Esophagus muscularis mucosa (tissue), 4 donors: ENCODE data around the gene NFIB. TPM values are rescaled to one million over a fixed set of nuclear protein-coding genes. Genes with fewer than 3 reads are reported as not detected.

ENCODE experiments used
- DNase-seq: peaks from one replicate; pipeline ENCODE4 v3.0.0-alpha.2; 2017; ENCODE audit errors: extremely low spot score
- H3K27ac ChIP-seq, 4 donors: fragments of 200-600 bp; sonication (generic); replicated peaks in 1 of 4; 1 replicate in 3 of 4; 2 replicates in 1 of 4; pipeline ENCODE4 v1.5.1; 2016 to 2019; ENCODE audit warnings: mild to moderate bottlenecking in 1 of 4
- H3K27me3 ChIP-seq, 4 donors: fragments of 200-600 bp; sonication (generic); one replicate each; pipeline versions ENCODE4 v1.5.1 to v1.6.0; 2016 to 2019
- H3K36me3 ChIP-seq, 4 donors: fragments of 200-600 bp; sonication (generic); one replicate each; pipeline ENCODE4 v1.5.1; 2016 to 2019
- H3K4me1 ChIP-seq, 4 donors: fragments of 200-600 bp; sonication (generic); one replicate each; pipeline ENCODE4 v1.5.1; 2016 to 2019
- H3K4me3 ChIP-seq, 4 donors: fragments of 200-600 bp; sonication (generic); 1 replicate in 2 of 4; 2 replicates in 2 of 4; pipeline ENCODE4 v1.5.1; 2016 to 2019; ENCODE audit warnings: mild to moderate bottlenecking in 4 of 4, moderate library complexity in 1 of 4
- H3K9me3 ChIP-seq, 4 donors: fragments of 200-600 bp; sonication (generic); 1 replicate in 3 of 4; 2 replicates in 1 of 4; pipeline ENCODE4 v1.5.1; 2016 to 2019
- EP300 ChIP-seq: sonication (generic); formaldehyde crosslinking; IDR thresholded peaks from one replicate; pipeline ENCODE4 v1.6.1; 2017; ENCODE audit warnings: antibody characterized with exemption
- POLR2A ChIP-seq: fragments of 450-650 bp; IDR thresholded peaks from one replicate; pipeline ENCODE4 v1.6.1; 2017; ENCODE audit warnings: antibody characterized with exemption, moderate library complexity, mild to moderate bottlenecking, low read depth
- POLR2AphosphoS5 ChIP-seq, 2 donors: sonication (generic); formaldehyde crosslinking; IDR thresholded peaks; one replicate each; pipeline ENCODE4 v1.6.1; 2017; ENCODE audit warnings: antibody characterized with exemption in 2 of 2
- WGBS: methylation state at CpG from one replicate; pipeline ENCODE4 v1.1.5; 2018; 5-methylcytosine and 5-hydroxymethylcytosine counted together
- intact Hi-C: fragments of 100-400 bp; cut with DNase I; formaldehyde crosslinking; loops from one replicate; pipeline ENCODE4 v1.15.1; 2023
- total RNA-seq, 4 donors: library from RNA; depleted of rRNA; stranded (reverse); fragments of >200 nt; gene quantifications; one replicate each; pipeline versions ENCODE4 v1.1.0 to v1.2.1, GENCODE V29; 2016
- TF ChIP-seq, protein P1 (sequence below), 3 experiments: fragments of 200-600 bp in 2 of 3; fragments of 450-650 bp in 1 of 3; sonication (generic) in 2 of 3; IDR thresholded peaks; one replicate each; pipeline ENCODE4 v1.5.1; 2017 to 2019; ENCODE audit warnings: antibody characterized with exemption in 3 of 3, mild to moderate bottlenecking in 2 of 3, moderate library complexity in 1 of 3

The NFIB gene
- total RNA-seq, 4 donors from 2014 or later, result 38.1 to 64.4 (median 55.8) TPM

DNA sequence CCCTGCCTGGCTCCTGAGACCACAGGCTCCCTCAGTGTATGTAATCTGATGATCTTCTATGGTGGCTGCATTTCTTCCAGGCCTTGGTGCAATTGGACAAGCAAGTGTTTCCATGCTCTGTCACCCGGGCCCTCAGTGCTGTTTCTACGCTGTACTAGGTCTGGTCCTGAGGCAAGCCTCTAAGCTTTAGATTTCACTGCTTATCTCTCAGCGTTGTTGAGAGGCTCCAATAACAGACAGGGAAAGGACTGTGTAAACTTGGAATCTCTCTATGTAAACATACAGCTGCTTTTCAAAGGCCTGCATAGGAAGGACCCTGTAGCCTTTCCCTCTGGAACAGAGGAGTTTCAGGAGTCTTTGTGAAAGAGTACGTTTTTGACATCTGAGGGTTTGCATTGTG is 38.6 kb upstream of the NFIB start:
- H3K27ac ChIP-seq, result peak overlapping the region; percentile 50 to 67 (median 62)
- H3K4me1 ChIP-seq, result peaks cover 43 to 71% (median 61%) of the 10 kb centered on the region in 4 donors
- 77% methylated on average over 4 of the region's 4 CpGs for WGBS
- TF ChIP-seq POLR2A, result no peak
- H3K36me3 ChIP-seq, result no peaks in the 10 kb centered on the region
- H3K27me3 ChIP-seq, result peaks cover 0 to 29% (median 10%) of the 10 kb centered on the region in 4 donors
- no peak for DNase-seq
- intact Hi-C loops, result loop anchor here (2.0 to 5.0 kb wide), 4 partner anchors 35 to 1000 kb away; no protein-coding TSS in a partner anchor
- peak overlapping the region in 2 of 4 donors; percentile 1 to 23 for H3K4me3 ChIP-seq
- no peaks in the 10 kb centered on the region for H3K9me3 ChIP-seq

DNA sequence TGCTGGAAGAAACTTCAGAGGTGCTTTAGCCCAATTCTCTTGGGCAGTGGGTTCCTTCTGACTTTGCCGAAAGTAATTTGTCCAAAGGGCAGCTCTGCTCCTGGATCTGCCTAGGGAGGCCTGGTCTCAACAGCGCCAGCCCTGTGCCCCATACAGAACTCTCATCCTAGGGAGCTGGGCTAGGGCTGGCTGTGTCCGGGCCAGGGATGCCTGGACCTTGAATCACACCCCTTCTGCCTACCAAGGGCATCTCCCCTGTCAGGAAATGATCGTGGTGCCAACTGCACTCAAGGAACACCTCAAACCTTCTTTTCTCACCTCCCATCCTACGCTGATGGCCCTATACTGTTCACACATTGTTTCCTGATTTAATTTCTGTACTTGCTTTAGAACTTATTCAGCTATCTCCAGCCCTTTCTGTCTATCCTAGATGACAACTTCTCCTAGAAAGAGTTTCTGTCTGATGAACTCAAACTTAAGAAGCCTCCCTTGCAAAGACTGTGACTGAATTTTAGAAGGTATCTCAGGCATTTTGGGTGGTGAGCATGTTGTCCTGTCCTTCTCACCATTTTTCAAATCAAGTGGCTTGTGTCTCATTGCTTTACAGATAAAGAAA is 37.4 kb upstream of the NFIB start:
- H3K36me3 ChIP-seq, result no peaks in the 10 kb centered on the region
- H3K27me3 ChIP-seq, result peaks cover 0 to 41% (median 18%) of the 10 kb centered on the region in 4 donors
- H3K27ac ChIP-seq, result peak overlapping the region; percentile 67 to 83 (median 74)
- 88% methylated on average over 2 of the region's 5 CpGs for WGBS
- TF ChIP-seq POLR2AphosphoS5 (IDR thresholded peaks at IDR 0.05), result no peak
- no peak for TF ChIP-seq EP300
- no peak for TF ChIP-seq POLR2A
- TF ChIP-seq, protein P1, sequence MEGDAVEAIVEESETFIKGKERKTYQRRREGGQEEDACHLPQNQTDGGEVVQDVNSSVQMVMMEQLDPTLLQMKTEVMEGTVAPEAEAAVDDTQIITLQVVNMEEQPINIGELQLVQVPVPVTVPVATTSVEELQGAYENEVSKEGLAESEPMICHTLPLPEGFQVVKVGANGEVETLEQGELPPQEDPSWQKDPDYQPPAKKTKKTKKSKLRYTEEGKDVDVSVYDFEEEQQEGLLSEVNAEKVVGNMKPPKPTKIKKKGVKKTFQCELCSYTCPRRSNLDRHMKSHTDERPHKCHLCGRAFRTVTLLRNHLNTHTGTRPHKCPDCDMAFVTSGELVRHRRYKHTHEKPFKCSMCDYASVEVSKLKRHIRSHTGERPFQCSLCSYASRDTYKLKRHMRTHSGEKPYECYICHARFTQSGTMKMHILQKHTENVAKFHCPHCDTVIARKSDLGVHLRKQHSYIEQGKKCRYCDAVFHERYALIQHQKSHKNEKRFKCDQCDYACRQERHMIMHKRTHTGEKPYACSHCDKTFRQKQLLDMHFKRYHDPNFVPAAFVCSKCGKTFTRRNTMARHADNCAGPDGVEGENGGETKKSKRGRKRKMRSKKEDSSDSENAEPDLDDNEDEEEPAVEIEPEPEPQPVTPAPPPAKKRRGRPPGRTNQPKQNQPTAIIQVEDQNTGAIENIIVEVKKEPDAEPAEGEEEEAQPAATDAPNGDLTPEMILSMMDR (IDR thresholded peaks at IDR 0.05), result no peak
- intact Hi-C loops, result loop anchor here (5.0 kb wide), 3 partner anchors 34 to 999 kb away; no protein-coding TSS in a partner anchor
- DNase-seq, result peak; percentile 64
- peaks cover 45 to 81% (median 73%) of the 10 kb centered on the region in 4 donors for H3K4me1 ChIP-seq
- no peak overlapping the region for H3K4me3 ChIP-seq
- no peaks in the 10 kb centered on the region for H3K9me3 ChIP-seq

DNA sequence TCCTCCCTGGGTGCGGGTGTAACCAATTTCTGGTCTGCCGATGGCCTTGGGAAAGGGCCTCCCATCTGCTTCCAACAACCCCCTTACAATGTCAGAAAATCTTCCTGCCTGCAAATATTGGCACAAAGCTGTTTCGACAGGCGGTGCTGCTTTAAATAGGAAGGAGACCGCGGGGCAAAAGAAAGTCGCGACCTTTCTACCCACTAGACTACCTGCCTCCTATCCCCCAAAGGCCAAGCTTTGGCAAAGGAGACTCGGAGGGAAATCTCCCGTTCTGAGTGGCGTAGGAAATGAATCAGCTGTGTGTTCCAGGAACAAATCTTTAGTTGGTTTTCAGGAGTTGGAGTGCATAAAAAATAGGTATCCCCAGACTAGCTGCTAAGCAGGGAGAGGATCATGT is 36.8 kb upstream of the NFIB start:
- Histone ChIP-seq H3K9me3 (no peaks in the 10 kb centered on the region), H3K4me1 (peaks cover 45 to 80% (median 79%) of the 10 kb centered on the region in 4 donors), H3K27me3 (peaks cover 0 to 46% (median 23%) of the 10 kb centered on the region in 4 donors), H3K4me3 (peak overlapping the region; percentile 53 to 66 (median 61)), H3K36me3 (no peaks in the 10 kb centered on the region), H3K27ac (peak overlapping the region; percentile 67 to 83 (median 74))
- DNase-seq, result peak; percentile 75
- intact Hi-C loops, result loop anchor here (5.0 kb wide), 3 partner anchors 33 to 998 kb away; no protein-coding TSS in a partner anchor
- 60% methylated on average over 11 of the region's 11 CpGs for WGBS
- peak; percentile 9 to 43 for TF ChIP-seq POLR2AphosphoS5 (IDR thresholded peaks at IDR 0.05)
- TF ChIP-seq POLR2A, result no peak

DNA sequence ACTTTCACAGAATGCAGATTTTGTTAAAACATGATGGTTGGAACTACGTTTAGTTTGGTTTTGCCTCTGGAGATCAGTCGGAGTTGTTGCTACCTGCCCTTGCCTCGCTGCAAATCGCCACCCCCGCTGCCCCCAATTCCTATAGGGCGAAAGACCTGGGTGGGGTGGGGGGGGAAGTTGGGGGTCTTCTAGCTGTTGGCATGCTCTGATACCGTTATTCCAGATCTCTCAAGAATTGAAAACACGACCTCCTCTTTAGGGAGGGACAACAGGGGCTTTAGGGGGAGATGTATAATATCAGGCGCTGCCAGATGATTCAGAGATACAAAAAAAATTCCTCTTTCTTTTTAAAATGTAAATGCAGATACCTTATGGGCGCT is 36.4 kb upstream of the NFIB start:
- 61% methylated on average over 10 of the region's 10 CpGs for WGBS
- H3K27me3 ChIP-seq, result peaks cover 0 to 50% (median 27%) of the 10 kb centered on the region in 4 donors
- intact Hi-C loops, result loop anchor here (5.0 kb wide), 3 partner anchors 33 to 998 kb away; no protein-coding TSS in a partner anchor
- H3K9me3 ChIP-seq, result no peaks in the 10 kb centered on the region
- DNase-seq, result peak; percentile 60
- no peaks in the 10 kb centered on the region for H3K36me3 ChIP-seq
- peaks cover 45 to 83% (median 83%) of the 10 kb centered on the region in 4 donors for H3K4me1 ChIP-seq
- peak overlapping the region; percentile 67 to 83 (median 74) for H3K27ac ChIP-seq
- H3K4me3 ChIP-seq, result peak overlapping the region; percentile 53 to 66 (median 61)
- TF ChIP-seq, protein P1 (IDR thresholded peaks at IDR 0.05), result no peak
- TF ChIP-seq POLR2AphosphoS5 (IDR thresholded peaks at IDR 0.05) (no peak), EP300 (no peak), POLR2A (no peak)

DNA sequence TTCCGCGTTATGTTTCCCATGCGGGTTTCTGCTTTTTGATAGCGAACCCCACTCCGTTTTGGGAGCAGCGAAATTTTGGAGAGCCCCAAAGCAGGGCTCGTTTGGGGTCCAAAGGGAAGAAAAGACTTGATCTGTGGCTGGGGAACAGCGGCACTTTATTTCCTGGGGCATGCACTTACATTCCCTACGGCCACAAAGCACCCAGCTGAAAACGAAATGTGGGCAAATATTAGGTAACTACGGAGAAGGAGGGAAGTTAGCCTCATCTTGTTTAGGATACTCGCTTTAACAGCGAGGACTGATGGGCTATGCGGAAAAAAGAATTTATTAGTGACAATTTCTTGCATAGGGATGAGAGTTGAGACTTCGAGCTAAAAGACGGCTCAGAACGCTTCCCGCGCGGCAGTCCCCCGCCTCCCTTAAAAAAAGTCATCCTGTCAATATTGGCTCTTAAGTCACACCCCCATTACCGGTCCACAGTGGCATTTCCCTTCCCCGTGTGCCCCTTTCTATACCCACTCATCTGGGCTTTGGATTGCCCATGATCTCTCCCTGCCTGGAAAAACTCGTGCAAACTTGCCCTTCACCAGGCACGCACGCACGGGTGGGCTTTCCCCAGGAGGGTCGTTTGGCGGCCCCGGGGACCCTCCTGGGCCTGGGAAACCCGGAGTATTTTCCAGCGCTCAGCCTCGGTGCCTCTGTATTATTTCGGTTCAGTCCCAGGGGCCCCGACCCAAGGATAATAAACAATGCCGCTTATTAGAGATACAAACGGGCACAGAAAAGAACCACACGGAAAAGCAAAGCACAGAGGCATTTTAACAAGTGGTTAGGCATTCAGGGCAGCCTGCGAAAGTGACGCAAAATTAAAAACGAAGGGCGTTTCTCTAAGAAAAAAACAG is 35.8 kb upstream of the NFIB start:
- H3K27me3 ChIP-seq, result peaks cover 0 to 57% (median 27%) of the 10 kb centered on the region in 4 donors

More for the DNA sequence above, 35.8 kb upstream of the NFIB start:
- no peaks in the 10 kb centered on the region for H3K9me3 ChIP-seq
- no peaks in the 10 kb centered on the region for H3K36me3 ChIP-seq
- no peak for DNase-seq
- peak overlapping the region; percentile 67 to 83 (median 74) for H3K27ac ChIP-seq
- 47% methylated on average over 42 of the region's 42 CpGs for WGBS
- peaks cover 48 to 88% (median 88%) of the 10 kb centered on the region in 4 donors for H3K4me1 ChIP-seq
- TF ChIP-seq POLR2AphosphoS5 (IDR thresholded peaks at IDR 0.05), result peak in 1 of 2 donors; percentile 9
- no peak for TF ChIP-seq EP300
- peak overlapping the region; percentile 53 to 66 (median 61) for H3K4me3 ChIP-seq
- intact Hi-C loops, result loop anchor here (5.0 kb wide), 3 partner anchors 32 to 997 kb away; no protein-coding TSS in a partner anchor
